Naive thymus-derived CD4-positive, alpha-beta T cell (primary cell): ENCODE measurements around the gene TSPAN14. TPM values are rescaled to one million over a fixed set of nuclear protein-coding genes. Genes with fewer than 3 reads are reported as not detected.

Source experiments
- ATAC-seq: fragments of 150-1000 bp; cut with Tn5 transposase; 2 replicates; pipeline ENCODE4 v1.10.0; 2021; ENCODE audit warnings: mild to moderate bottlenecking, moderate library complexity
- CTCF ChIA-PET: fragments of 350-600 bp; sonication (Branson Sonifier 250); formaldehyde crosslinking; loops from one replicate; lab custom pipeline; 2021; ENCODE audit warnings: antibody characterized with exemption; lab: Charles Lee
- POLR2A ChIA-PET: fragments of 350-600 bp; sonication (Branson Sonifier 250); formaldehyde crosslinking; loops from one replicate; lab custom pipeline; 2021; ENCODE audit warnings: antibody characterized with exemption, inconsistent platforms; lab: Charles Lee
- DNase-seq, 9 donors: peaks; one replicate each; pipeline versions ENCODE4 v3.0.0 to v3.0.0-alpha.2; 2020 to 2022; ENCODE audit warnings: mixed read lengths in 1 of 9
- H3K27ac ChIP-seq: one replicate; pipeline ENCODE4 v1.7.0; 2013; ENCODE audit warnings: mild to moderate bottlenecking, low read depth, low read length, moderate library complexity
- H3K27me3 ChIP-seq, 2 donors: one replicate each; pipeline ENCODE4 v1.7.0; 2013; ENCODE audit warnings: low read length in 2 of 2, mild to moderate bottlenecking in 2 of 2, moderate library complexity in 2 of 2; ENCODE audit not compliant: control insufficient read depth in 2 of 2, insufficient read depth in 2 of 2
- H3K36me3 ChIP-seq, 3 experiments: 1 replicate in 2 of 3; 2 replicates in 1 of 3; pipeline ENCODE4 v1.7.0; 2013; ENCODE audit warnings: low read length in 3 of 3, mild to moderate bottlenecking in 3 of 3, moderate library complexity in 1 of 3; ENCODE audit not compliant: insufficient read depth in 3 of 3, control insufficient read depth in 2 of 3
- H3K4me1 ChIP-seq, 2 donors: one replicate each; pipeline ENCODE4 v1.7.0; 2013; ENCODE audit warnings: low read length in 2 of 2, mild to moderate bottlenecking in 2 of 2, moderate library complexity in 1 of 2; ENCODE audit not compliant: control insufficient read depth in 2 of 2, insufficient read depth in 2 of 2
- H3K4me3 ChIP-seq: 2 replicates; pipeline ENCODE4 v1.7.0; 2013; ENCODE audit warnings: mild to moderate bottlenecking, low read length
- H3K9me3 ChIP-seq, 3 experiments: 1 replicate in 2 of 3; 2 replicates in 1 of 3; pipeline ENCODE4 v1.7.0; 2013; ENCODE audit warnings: low read length in 3 of 3; ENCODE audit not compliant: control insufficient read depth in 2 of 3
- H3K27ac Mint-ChIP-seq, 9 donors: one replicate each; pipeline ENCODE4 v1.8.0; 2020 to 2022; ENCODE audit warnings: mixed read lengths in 9 of 9, mild to moderate bottlenecking in 8 of 9, moderate library complexity in 5 of 9, inconsistent platforms in 2 of 9
- H3K27me3 Mint-ChIP-seq, 5 donors: one replicate each; pipeline ENCODE4 v1.8.0; 2021 to 2022; ENCODE audit warnings: mixed read lengths in 5 of 5, mild to moderate bottlenecking in 1 of 5
- H3K36me3 Mint-ChIP-seq, 5 donors: one replicate each; pipeline ENCODE4 v1.8.0; 2020 to 2022; ENCODE audit warnings: mixed read lengths in 5 of 5, mild to moderate bottlenecking in 3 of 5, inconsistent platforms in 1 of 5
- H3K4me1 Mint-ChIP-seq, 7 donors: one replicate each; pipeline ENCODE4 v1.8.0; 2020 to 2022; ENCODE audit warnings: mixed read lengths in 7 of 7, mild to moderate bottlenecking in 3 of 7, inconsistent platforms in 1 of 7
- H3K4me3 Mint-ChIP-seq, 10 donors: one replicate each; pipeline ENCODE4 v1.8.0; 2020 to 2022; ENCODE audit warnings: mild to moderate bottlenecking in 10 of 10, mixed read lengths in 10 of 10, moderate library complexity in 6 of 10, inconsistent platforms in 2 of 10
- H3K9me3 Mint-ChIP-seq, 11 donors: one replicate each; pipeline ENCODE4 v1.8.0; 2020 to 2022; ENCODE audit warnings: mixed read lengths in 11 of 11, mild to moderate bottlenecking in 4 of 11, inconsistent platforms in 1 of 11, moderate library complexity in 1 of 11
- intact Hi-C, 2 donors: fragments of 100-400 bp; cut with micrococcal nuclease; formaldehyde crosslinking; loops; one replicate each; pipeline ENCODE4 v1.15.1; 2023
- polyA plus RNA-seq, 2 donors: library from polyadenylated mRNA; unstranded; fragments of 300-500 nt; fragmentation: Illumina TruSeq; gene quantifications; one replicate each; pipeline ENCODE4 v1.2.3, GENCODE V29; 2021
- total RNA-seq, 6 experiments: library from RNA in 5 of 6; stranded (reverse) in 5 of 6; gene quantifications; 1 replicate in 5 of 6; 2 replicates in 1 of 6; pipeline ENCODE4 v1.2.3 and lab custom pipeline; 2021 to 2026

The TSPAN14 gene
- total and polyA plus RNA-seq, 7 experiments from 2014 or later: 135 to 386 (median 161) TPM

DNA sequence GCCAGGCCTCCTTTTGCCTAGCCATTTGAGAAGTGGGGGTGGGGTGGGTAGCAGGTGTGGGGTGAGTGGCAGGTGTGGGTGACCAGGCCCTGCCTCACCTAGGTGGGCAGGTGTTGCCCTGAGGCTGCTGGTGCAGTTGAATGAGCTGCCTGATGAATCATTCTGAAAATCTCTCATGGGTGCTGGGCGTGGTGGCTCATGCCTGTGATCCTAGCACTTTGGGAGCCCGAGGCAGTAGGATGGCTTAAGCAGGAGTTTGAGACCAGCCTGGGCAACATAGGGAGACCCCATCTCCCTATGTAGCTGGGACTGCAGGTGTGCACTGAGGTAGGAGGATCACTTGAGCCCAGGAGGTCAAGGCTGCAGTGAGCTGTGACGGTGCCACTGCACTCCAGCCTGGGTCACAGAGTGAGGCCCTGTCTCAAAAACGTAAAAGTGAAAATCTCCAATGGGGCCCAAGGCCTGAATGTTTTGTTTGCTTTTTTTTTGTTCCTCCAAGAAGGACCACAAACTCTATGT, 17.7 kb downstream of the TSPAN14 start:
- no peaks in the 10 kb centered on the region for H3K27me3 Mint-ChIP-seq
- intact Hi-C loops: loop anchor here in 1 of 2 donors (1.0 to 2.0 kb wide), 3 partner anchors 7 to 16 kb away; no protein-coding TSS in a partner anchor
- DNase-seq: no peak
- H3K4me1 ChIP-seq: peaks cover 79 to 83% of the 10 kb centered on the region in 2 donors
- peaks cover 0 to 47% (median 0%) of the 10 kb centered on the region in 3 experiments for H3K36me3 ChIP-seq
- peak overlapping the region; percentile 69 to 98 (median 84) for H3K4me3 Mint-ChIP-seq
- ATAC-seq: no peak
- H3K4me1 Mint-ChIP-seq: peaks cover 64 to 98% (median 88%) of the 10 kb centered on the region in 7 donors
- H3K27me3 ChIP-seq: no peaks in the 10 kb centered on the region
- H3K4me3 ChIP-seq: peak overlapping the region; percentile 46
- peak overlapping the region; percentile 84 for H3K27ac ChIP-seq
- ChIA-PET CTCF (interaction anchor here (1.0 to 39.2 kb wide), 5 partner anchors 13 to 34 kb away, joined by 3 to 839 read pairs (median 8); no protein-coding TSS in a partner anchor), POLR2A (interaction anchor here (1.2 to 32.8 kb wide), 4 partner anchors 16 to 29 kb away, joined by 3 to 608 read pairs (median 450); partner anchors contain the start of gene TSPAN14)
- peak overlapping the region; percentile 84 to 99 (median 95) for H3K27ac Mint-ChIP-seq
- peaks cover 0 to 50% (median 21%) of the 10 kb centered on the region in 5 donors for H3K36me3 Mint-ChIP-seq
- H3K9me3 Mint-ChIP-seq: no peaks in the 10 kb centered on the region
- H3K9me3 ChIP-seq: no peaks in the 10 kb centered on the region

DNA sequence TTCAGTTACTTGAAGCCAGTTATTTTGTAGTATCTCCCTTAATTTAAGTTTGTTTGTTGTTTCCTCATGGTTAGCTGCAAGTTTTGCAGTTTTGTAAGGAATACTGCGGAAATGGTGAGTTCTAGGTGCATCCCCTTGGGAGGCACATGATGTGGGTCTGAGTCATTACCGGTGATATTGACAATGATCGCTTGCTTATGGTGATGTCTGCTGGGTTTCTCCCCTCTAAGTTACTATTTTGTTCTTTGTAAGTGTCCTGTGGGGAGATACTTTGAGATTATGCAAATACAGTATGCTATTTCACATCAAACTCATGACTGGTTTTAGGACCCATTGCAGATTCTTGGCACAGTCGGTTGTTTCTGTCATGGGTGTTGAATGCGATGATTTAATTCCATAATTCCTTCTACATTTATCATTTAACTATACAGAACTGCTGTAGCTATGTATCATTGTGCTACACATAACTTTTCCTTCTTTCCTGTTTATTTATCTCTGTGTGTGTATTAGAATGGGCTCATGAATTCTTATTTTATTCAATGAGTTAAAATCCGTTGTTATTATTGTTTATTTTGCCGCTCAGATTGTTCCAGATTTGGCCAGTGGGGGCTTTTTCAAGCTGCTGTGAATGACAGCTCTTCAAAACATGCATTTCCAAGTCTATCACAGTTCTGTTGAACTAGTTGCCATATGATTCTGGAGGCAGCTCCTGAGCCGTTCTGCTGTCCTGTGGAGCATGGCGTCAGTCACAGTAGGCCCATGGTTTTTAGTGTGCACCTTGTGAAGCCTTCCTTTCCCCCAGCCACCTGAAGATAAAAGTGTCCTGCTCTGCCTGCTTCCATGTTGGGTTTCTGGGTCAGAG, 18.4 kb downstream of the TSPAN14 start:
- Mint-ChIP-seq H3K9me3 (peaks cover 0 to 4% (median 0%) of the 10 kb centered on the region in 11 donors), H3K27me3 (no peaks in the 10 kb centered on the region), H3K36me3 (peaks cover 4 to 57% (median 28%) of the 10 kb centered on the region in 5 donors), H3K27ac (peak overlapping the region; percentile 84 to 99 (median 92)), H3K4me1 (peaks cover 64 to 98% (median 88%) of the 10 kb centered on the region in 7 donors), H3K4me3 (peak overlapping the region; percentile 69 to 98 (median 84))
- peak overlapping the region; percentile 84 for H3K27ac ChIP-seq
- H3K36me3 ChIP-seq: peaks cover 0 to 53% (median 0%) of the 10 kb centered on the region in 3 experiments
- H3K4me3 ChIP-seq: peak overlapping the region; percentile 46
- DNase-seq (peak in 1 of 9 donors; percentile 47), ATAC-seq (peak; percentile 75)
- intact Hi-C loops: loop anchor here (1.0 to 2.0 kb wide), 4 partner anchors 7 to 17 kb away; no protein-coding TSS in a partner anchor
- no peaks in the 10 kb centered on the region for H3K27me3 ChIP-seq
- ChIA-PET CTCF (interaction anchor here (1.3 to 39.2 kb wide), 4 partner anchors 12 to 33 kb away, joined by 3 to 839 read pairs (median 12); no protein-coding TSS in a partner anchor), POLR2A (interaction anchor here (17.0 to 32.8 kb wide), 3 partner anchors 15 to 28 kb away, joined by 318 to 608 read pairs (median 582); partner anchors contain the start of gene TSPAN14)
- no peaks in the 10 kb centered on the region for H3K9me3 ChIP-seq
- H3K4me1 ChIP-seq: peaks cover 79 to 81% of the 10 kb centered on the region in 2 donors

GRCh38 chr10:80473096-80473657, 19.1 kb downstream of the TSPAN14 start:
- Mint-ChIP-seq H3K9me3 (peaks cover 0 to 9% (median 5%) of the 10 kb centered on the region in 11 donors), H3K36me3 (peaks cover 9 to 61% (median 35%) of the 10 kb centered on the region in 5 donors), H3K4me1 (peaks cover 70 to 98% (median 88%) of the 10 kb centered on the region in 7 donors), H3K27ac (peak overlapping the region; percentile 84 to 99 (median 92)), H3K27me3 (no peaks in the 10 kb centered on the region), H3K4me3 (peak overlapping the region; percentile 66 to 98 (median 82))
- no peaks in the 10 kb centered on the region for H3K9me3 ChIP-seq
- peaks cover 0 to 59% (median 4%) of the 10 kb centered on the region in 3 experiments for H3K36me3 ChIP-seq
- no peak for ATAC-seq
- CTCF ChIA-PET: interaction anchor here (1.3 to 39.2 kb wide), 4 partner anchors 11 to 33 kb away, joined by 3 to 839 read pairs (median 12); no protein-coding TSS in a partner anchor
- H3K4me3 ChIP-seq: peak overlapping the region; percentile 46
- intact Hi-C loops: loop anchor here (1.0 to 2.0 kb wide), 2 partner anchors 8 to 14 kb away; no protein-coding TSS in a partner anchor
- POLR2A ChIA-PET: interaction anchor here (17.0 to 32.8 kb wide), 3 partner anchors 14 to 28 kb away, joined by 318 to 608 read pairs (median 582); partner anchors contain the start of gene TSPAN14
- peaks cover 75 to 79% of the 10 kb centered on the region in 2 donors for H3K4me1 ChIP-seq
- no peaks in the 10 kb centered on the region for H3K27me3 ChIP-seq
- DNase-seq: no peak
- H3K27ac ChIP-seq: peak overlapping the region; percentile 84

GRCh38 chr10:80473692-80474596, 19.8 kb downstream of the TSPAN14 start:
- Histone ChIP-seq H3K4me3 (no peak overlapping the region), H3K36me3 (peaks cover 0 to 64% (median 4%) of the 10 kb centered on the region in 3 experiments), H3K9me3 (no peaks in the 10 kb centered on the region), H3K27ac (peak overlapping the region; percentile 84), H3K4me1 (peaks cover 73 to 84% of the 10 kb centered on the region in 2 donors), H3K27me3 (no peaks in the 10 kb centered on the region)
- H3K4me1 Mint-ChIP-seq: peaks cover 71 to 96% (median 88%) of the 10 kb centered on the region in 7 donors
- ATAC-seq: no peak
- H3K9me3 Mint-ChIP-seq: peaks cover 0 to 13% (median 5%) of the 10 kb centered on the region in 11 donors
- peak overlapping the region; percentile 55 to 98 (median 80) for H3K4me3 Mint-ChIP-seq
- no peaks in the 10 kb centered on the region for H3K27me3 Mint-ChIP-seq
- POLR2A ChIA-PET: interaction anchor here (1.2 to 32.8 kb wide), 5 partner anchors 8 to 96 kb away, joined by 3 to 608 read pairs (median 318); partner anchors contain the start of gene TSPAN14
- no peak for DNase-seq
- CTCF ChIA-PET: interaction anchor here (2.1 to 39.2 kb wide), 3 partner anchors 11 to 32 kb away, joined by 8 to 839 read pairs (median 15); no protein-coding TSS in a partner anchor
- peak overlapping the region; percentile 83 to 99 (median 91) for H3K27ac Mint-ChIP-seq
- peaks cover 11 to 64% (median 40%) of the 10 kb centered on the region in 5 donors for H3K36me3 Mint-ChIP-seq
- intact Hi-C loops: loop anchor here (1.0 to 2.0 kb wide), 2 partner anchors 9 to 13 kb away; no protein-coding TSS in a partner anchor

DNA sequence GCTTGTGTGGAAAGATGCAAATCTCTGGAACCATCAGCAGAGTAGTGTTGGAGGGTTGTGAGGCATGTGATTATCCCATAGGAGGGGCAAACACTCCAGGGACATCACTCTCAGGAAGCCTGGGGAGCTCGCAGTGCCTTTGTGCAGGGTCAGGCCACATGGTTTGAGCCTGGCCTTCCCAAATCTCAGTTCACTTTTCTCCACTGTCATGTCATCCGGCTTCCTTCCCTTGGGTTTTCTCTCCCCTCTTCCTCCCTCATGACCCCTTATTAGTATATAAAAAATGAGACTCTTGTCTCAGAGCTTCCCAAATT, 20.4 kb downstream of the TSPAN14 start:
- DNase-seq (no peak), ATAC-seq (no peak)
- peak overlapping the region; percentile 83 to 99 (median 91) for H3K27ac Mint-ChIP-seq
- Histone ChIP-seq H3K27ac (peak overlapping the region; percentile 84), H3K27me3 (no peaks in the 10 kb centered on the region), H3K36me3 (peaks cover 0 to 64% (median 4%) of the 10 kb centered on the region in 3 experiments), H3K4me3 (no peak overlapping the region), H3K9me3 (no peaks in the 10 kb centered on the region), H3K4me1 (peaks cover 66 to 80% of the 10 kb centered on the region in 2 donors)
- H3K36me3 Mint-ChIP-seq: peaks cover 11 to 62% (median 37%) of the 10 kb centered on the region in 5 donors
- H3K4me3 Mint-ChIP-seq: peak overlapping the region; percentile 5 to 98 (median 80)
- CTCF ChIA-PET: interaction anchor here (1.2 to 39.2 kb wide), 4 partner anchors 8 to 31 kb away, joined by 4 to 839 read pairs (median 12); no protein-coding TSS in a partner anchor
- intact Hi-C loops: no loop called here
- peaks cover 66 to 90% (median 83%) of the 10 kb centered on the region in 7 donors for H3K4me1 Mint-ChIP-seq
- H3K9me3 Mint-ChIP-seq: peaks cover 0 to 13% (median 5%) of the 10 kb centered on the region in 11 donors
- POLR2A ChIA-PET: interaction anchor here (1.2 to 24.7 kb wide), 6 partner anchors 9 to 96 kb away, joined by 3 to 608 read pairs (median 10); partner anchors contain the start of gene TSPAN14
- H3K27me3 Mint-ChIP-seq: no peaks in the 10 kb centered on the region
